MG63 (cell line): ENCODE measurements around the gene OR2Z1. TPM values are rescaled to one million over a fixed set of nuclear protein-coding genes. Genes with fewer than 3 reads are reported as not detected.

ENCODE experiments used
- total RNA-seq: library from RNA; depleted of rRNA; stranded (reverse); fragments of >200 nt; shearing (Covaris generic); gene quantifications from 2 replicates; pipeline ENCODE4 v1.2.3, GENCODE V29; 2014; ENCODE audit warnings: low replicate concordance; rRNA removed

OR2Z1 gene
- total RNA-seq, 1 experiment from 2014 or later = not detected

Other genes with a start within 250 kb of the OR2Z1 start
- gene PRAM1, start 219.0 kb upstream of the OR2Z1 start, total RNA-seq = not detected in 2 replicates
- gene ZNF414, start 207.5 kb upstream of the OR2Z1 start, total RNA-seq = 0.86 and 2.0 TPM in 2 replicates
- not detected in 2 replicates for gene MYO1F, start 144.2 kb upstream of the OR2Z1 start, total RNA-seq
- gene ADAMTS10, start 110.9 kb upstream of the OR2Z1 start, total RNA-seq = 4.7 and 17.0 TPM in 2 replicates
- gene NFILZ, start 91.0 kb upstream of the OR2Z1 start, total RNA-seq = not detected in 2 replicates
- gene ACTL9, start 22.8 kb upstream of the OR2Z1 start, total RNA-seq = not detected in 2 replicates
- 25.5 and 30.4 TPM in 2 replicates for gene ZNF558, start 110.7 kb downstream of the OR2Z1 start, total RNA-seq
- not detected in 2 replicates for gene MBD3L1, start 110.7 kb downstream of the OR2Z1 start, total RNA-seq